Kidney epithelial cell (primary cell): Measurements from ENCODE around the gene BTBD18. TPM values are rescaled to one million over a fixed set of nuclear protein-coding genes. Genes with fewer than 3 reads are reported as not detected.

Experiments used
- DNase-seq: peaks from one replicate; pipeline ENCODE4 v3.0.0-alpha.2; 2010; ENCODE audit warnings: low read depth
- H3K27me3 ChIP-seq: 2 replicates; pipeline ENCODE4 v1.6.0; 2011; ENCODE audit warnings: low read length; ENCODE audit not compliant: control insufficient read depth, insufficient read depth
- H3K36me3 ChIP-seq: 2 replicates; pipeline ENCODE4 v1.5.1; 2011; ENCODE audit warnings: low read length; ENCODE audit not compliant: control insufficient read depth, insufficient read depth
- H3K4me3 ChIP-seq: 2 replicates; pipeline ENCODE4 v1.5.1; 2011; ENCODE audit warnings: low read depth, mild to moderate bottlenecking, control low read depth, low read length
- total RNA-seq: library from RNA; depleted of rRNA; stranded (reverse); fragments of >200 nt; gene quantifications from 2 replicates; pipeline ENCODE4 v1.2.3, GENCODE V29; 2015
- TF ChIP-seq, protein P1 (sequence below): IDR thresholded peaks from 2 replicates; pipeline ENCODE4 v1.5.1; 2011; ENCODE audit warnings: mild to moderate bottlenecking, moderate library complexity, low read length, control low read depth, inconsistent platforms; ENCODE audit not compliant: insufficient read depth, poor library complexity, severe bottlenecking

Gene BTBD18
- total RNA-seq, 1 donor from 2014 or later = not detected

DNA sequence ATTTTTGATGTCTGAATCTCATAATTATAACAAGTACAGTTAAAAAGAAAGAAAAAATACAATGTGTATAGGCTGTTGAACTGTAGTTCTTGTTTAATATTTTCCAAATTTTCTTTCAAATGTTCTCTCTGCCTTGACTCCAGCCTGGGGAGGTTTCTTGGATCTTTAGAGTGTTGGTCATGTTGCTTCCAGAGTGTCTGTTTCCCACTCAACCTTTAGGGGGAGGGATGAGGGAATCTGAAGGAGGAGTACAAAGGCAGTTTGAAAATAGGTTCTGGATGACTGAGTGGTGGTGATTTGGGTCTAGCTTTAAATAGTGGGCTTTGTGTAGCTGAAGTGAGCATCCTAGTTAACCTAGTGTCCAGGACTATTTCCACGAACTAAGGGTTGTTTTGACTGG lies 11.9 kb upstream of the BTBD18 start:
- Histone ChIP-seq H3K4me3 (peak overlapping the region; percentile 75), H3K36me3 (no peaks in the 10 kb centered on the region), H3K27me3 (no peaks in the 10 kb centered on the region)
- TF ChIP-seq, protein P1, sequence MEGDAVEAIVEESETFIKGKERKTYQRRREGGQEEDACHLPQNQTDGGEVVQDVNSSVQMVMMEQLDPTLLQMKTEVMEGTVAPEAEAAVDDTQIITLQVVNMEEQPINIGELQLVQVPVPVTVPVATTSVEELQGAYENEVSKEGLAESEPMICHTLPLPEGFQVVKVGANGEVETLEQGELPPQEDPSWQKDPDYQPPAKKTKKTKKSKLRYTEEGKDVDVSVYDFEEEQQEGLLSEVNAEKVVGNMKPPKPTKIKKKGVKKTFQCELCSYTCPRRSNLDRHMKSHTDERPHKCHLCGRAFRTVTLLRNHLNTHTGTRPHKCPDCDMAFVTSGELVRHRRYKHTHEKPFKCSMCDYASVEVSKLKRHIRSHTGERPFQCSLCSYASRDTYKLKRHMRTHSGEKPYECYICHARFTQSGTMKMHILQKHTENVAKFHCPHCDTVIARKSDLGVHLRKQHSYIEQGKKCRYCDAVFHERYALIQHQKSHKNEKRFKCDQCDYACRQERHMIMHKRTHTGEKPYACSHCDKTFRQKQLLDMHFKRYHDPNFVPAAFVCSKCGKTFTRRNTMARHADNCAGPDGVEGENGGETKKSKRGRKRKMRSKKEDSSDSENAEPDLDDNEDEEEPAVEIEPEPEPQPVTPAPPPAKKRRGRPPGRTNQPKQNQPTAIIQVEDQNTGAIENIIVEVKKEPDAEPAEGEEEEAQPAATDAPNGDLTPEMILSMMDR = peak; percentile 38
- no peak for DNase-seq

DNA sequence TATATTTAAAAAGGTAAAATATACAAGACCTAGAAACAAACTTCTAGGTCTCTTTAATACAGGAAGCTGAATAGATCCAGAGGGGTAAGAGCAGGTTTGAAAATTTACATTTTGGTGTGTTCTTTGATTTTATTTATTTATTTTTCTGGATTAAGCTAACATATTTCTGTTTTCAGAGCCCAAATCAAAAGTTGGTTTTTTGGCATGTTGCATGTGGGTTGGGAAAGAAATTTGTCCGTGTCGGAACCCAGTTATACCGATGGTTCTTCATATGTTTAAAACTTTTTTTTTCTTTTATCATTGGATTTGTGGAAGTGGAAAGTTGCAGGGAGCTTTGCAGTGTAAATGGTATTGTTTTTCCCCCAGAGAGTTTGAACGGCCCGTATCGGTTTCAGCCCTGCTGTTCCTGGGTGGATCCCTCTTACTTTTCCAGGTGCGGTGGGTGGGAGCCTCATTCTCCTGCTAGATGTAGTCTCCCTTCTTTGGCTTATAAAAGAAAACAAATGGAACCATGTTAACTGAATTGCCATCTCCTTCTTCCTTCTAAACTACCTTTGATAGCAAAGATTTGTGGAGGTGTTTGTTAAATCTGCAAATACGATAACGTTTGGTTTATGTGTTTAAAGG lies 10.7 kb upstream of the BTBD18 start:
- TF ChIP-seq, protein P1 = no peak
- Histone ChIP-seq H3K4me3 (peak overlapping the region; percentile 75), H3K27me3 (no peaks in the 10 kb centered on the region), H3K36me3 (no peaks in the 10 kb centered on the region)
- no peak for DNase-seq

DNA sequence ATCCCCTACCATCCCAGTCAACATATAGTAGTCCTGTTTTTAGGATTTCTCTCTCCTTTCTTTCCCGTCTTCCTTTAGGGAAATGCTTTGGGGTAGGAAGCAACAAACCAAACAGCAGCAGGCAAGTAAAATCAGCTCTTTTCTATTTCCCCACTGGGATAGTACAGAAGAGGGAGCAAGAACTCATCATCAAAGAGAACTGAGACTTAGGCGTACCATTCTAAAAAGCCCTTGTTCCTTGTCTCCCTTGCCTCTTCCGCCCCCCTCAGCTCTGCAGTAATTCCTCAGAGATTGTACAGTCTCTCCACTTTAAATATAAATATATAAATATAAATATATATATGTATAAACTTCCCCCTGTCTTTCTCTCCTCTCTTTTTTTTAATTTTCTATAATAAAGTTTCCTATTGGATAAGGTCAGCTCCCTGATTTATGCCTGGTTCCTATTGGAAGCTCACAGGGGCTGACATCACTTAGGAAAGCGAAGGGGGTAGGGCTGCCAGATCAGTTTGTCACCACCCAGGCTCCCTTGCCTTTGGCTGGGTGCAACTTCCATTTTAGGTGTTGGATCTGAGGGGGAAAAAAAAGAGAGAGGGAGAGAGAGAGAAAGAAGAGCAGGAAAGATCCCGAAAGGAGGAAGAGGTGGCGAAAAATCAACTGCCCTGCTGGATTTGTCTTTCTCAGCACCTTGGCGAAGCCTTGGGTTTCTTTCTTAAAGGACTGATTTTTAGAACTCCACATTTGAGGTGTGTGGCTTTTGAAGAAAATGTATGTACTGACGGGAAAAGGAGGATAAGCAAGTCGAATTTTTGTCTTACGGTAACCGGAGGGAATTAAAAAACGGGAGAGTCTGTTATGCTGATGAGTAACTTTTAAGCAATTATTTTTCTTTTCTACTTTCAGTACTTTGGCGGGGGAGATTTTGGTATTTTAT lies 9.9 kb upstream of the BTBD18 start, which contains the start of gene CTNND1:
TSS of gene CTNND1 (plus strand) at position 502 of the 934 bp plus-strand sequence. CDS start 29,677 bp downstream, outside the sequence.
- TF ChIP-seq, protein P1 = peak; percentile 11
- peak; percentile 88 for DNase-seq
- Histone ChIP-seq H3K36me3 (no peaks in the 10 kb centered on the region), H3K27me3 (no peaks in the 10 kb centered on the region), H3K4me3 (peak within 1 kb of the TSS; percentile 75)

DNA sequence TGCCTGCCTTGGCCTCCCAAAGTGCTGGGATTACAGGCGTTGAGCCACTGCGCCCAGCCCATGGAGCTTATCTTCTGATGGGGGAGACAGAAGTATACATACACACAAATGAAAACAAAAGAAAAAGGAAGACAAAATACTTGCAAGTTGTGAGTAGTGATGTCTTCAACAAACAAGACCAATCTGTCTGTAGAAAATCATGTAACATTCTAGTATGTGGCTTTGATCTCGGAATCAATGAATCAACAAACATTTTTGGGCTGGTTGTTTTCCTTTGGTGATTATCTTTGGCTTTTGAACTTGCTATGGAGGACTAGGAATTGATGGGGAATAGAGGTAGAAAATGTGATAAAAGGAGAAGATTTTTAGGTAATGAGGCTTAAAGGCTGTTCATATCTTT lies 6.6 kb upstream of the BTBD18 start:
- TF ChIP-seq, protein P1 = no peak

GRCh38 chr11:57752954-57753353 lies 1.3 kb upstream of the BTBD18 start:
- DNase-seq = no peak
- Histone ChIP-seq H3K4me3 (no peak overlapping the region), H3K36me3 (no peaks in the 10 kb centered on the region), H3K27me3 (no peaks in the 10 kb centered on the region)
- TF ChIP-seq, protein P1 = no peak

More for the DNA sequence above, 6.6 kb upstream of the BTBD18 start:
- DNase-seq = no peak
- no peak overlapping the region for H3K4me3 ChIP-seq
- H3K27me3 ChIP-seq = no peaks in the 10 kb centered on the region
- no peaks in the 10 kb centered on the region for H3K36me3 ChIP-seq
